Measurements from ENCODE around the gene MYRIP.

The MYRIP gene

DNA sequence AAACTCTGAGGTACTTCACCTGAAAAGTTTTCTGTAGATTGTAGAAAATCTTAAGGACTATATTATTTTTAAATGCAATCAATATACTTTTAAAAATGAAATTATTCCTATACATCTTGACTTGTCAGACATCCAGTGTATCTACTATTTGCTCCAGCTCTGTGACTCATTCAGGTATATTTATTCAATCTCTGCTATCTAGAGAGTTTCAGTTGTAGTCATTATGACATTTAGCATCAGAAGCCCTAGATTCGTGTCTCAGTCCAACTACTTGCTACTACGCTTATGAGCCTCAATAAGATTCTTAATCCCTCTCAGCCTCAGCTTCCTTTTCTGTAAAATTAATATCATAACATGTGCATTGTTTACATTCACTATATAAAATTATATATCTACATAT is 477.8 kb downstream of the MYRIP start:
- H3K18ac ChIP-seq (ENCODE audit: low read length), result no peak overlapping the region
- no peak overlapping the region for H2AK5ac ChIP-seq (ENCODE audit: low read length)
- WGBS (ENCODE audit: extremely low coverage, insufficient coverage, low lambda C conversion rate), result no CpG with 5 or more reads among the region's 2 CpGs
- DNase-seq, result no peak
- H3K4me2 ChIP-seq (ENCODE audit: low read length), result no peak overlapping the region
- no peak overlapping the region for H2BK120ac ChIP-seq (ENCODE audit: low read depth, low read length)
- H3K4ac ChIP-seq (ENCODE audit: low read depth, low read length), result no peak overlapping the region
- no peak overlapping the region for H3K56ac ChIP-seq (ENCODE audit: low read length)
- no peak overlapping the region for H3K27ac ChIP-seq (ENCODE audit: low read depth, low read length)
- H3K27me3 ChIP-seq (ENCODE audit: insufficient read depth, low read length, poor library complexity), result no peaks in the 10 kb centered on the region
- no peak overlapping the region for H3K4me3 ChIP-seq (ENCODE audit: low read length)
- no peak overlapping the region for H3K23ac ChIP-seq (ENCODE audit: low read length)
- no peak overlapping the region for H2BK15ac ChIP-seq (replicated peaks; ENCODE audit: low read depth)
- H3K79me1 ChIP-seq (ENCODE audit: low read length), result no peaks in the 10 kb centered on the region
- H4K5ac ChIP-seq (ENCODE audit: low read length), result no peak overlapping the region
- no peak overlapping the region for H2BK5ac ChIP-seq (ENCODE audit: low read length)
- no peaks in the 10 kb centered on the region for H3K79me2 ChIP-seq (ENCODE audit: control insufficient read depth, insufficient read depth, low read length)
- no peak overlapping the region for H3K9ac ChIP-seq (ENCODE audit: low read length)
- no peaks in the 10 kb centered on the region for H3K36me3 ChIP-seq (ENCODE audit: control insufficient read depth, insufficient read depth, low read length)
- H3K4me1 ChIP-seq (ENCODE audit: control insufficient read depth, low read depth, low read length), result peaks cover 5% of the 10 kb centered on the region
- H4K8ac ChIP-seq (ENCODE audit: low read depth, low read length), result no peak overlapping the region

DNA sequence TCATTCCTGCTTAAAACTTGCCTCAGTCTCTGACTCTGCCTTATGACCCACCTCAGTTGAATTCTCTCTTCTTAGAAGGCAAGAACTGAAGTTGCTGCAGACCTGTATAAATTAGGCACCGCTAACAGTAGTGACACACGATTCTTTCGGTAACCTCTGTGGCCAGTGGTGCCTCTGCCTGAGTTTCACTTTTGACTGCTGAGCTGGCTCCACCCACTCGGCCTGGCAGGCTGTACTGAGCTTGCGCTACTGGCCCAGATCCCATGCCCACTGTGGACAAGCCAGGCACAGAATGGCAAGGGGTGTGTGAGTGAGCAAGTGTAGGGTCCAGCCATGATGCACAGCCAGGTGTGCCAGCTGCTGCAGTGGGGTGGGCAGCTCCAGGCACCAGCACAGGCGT is 481.0 kb downstream of the MYRIP start:
- no peak overlapping the region for H3K23ac ChIP-seq (ENCODE audit: low read length)
- H3K36me3 ChIP-seq (ENCODE audit: control insufficient read depth, insufficient read depth, low read length), result no peaks in the 10 kb centered on the region
- H3K79me2 ChIP-seq (ENCODE audit: control insufficient read depth, insufficient read depth, low read length), result no peaks in the 10 kb centered on the region
- H3K4ac ChIP-seq (ENCODE audit: low read depth, low read length), result no peak overlapping the region
- no peaks in the 10 kb centered on the region for H3K27me3 ChIP-seq (ENCODE audit: insufficient read depth, low read length, poor library complexity)
- H3K4me3 ChIP-seq (ENCODE audit: low read length), result no peak overlapping the region
- H2BK15ac ChIP-seq (replicated peaks; ENCODE audit: low read depth), result no peak overlapping the region
- H3K4me2 ChIP-seq (ENCODE audit: low read length), result no peak overlapping the region
- H2AK5ac ChIP-seq (ENCODE audit: low read length), result peak overlapping the region; percentile 37
- H3K4me1 ChIP-seq (ENCODE audit: control insufficient read depth, low read depth, low read length), result peaks cover 9% of the 10 kb centered on the region
- no peak overlapping the region for H4K8ac ChIP-seq (ENCODE audit: low read depth, low read length)
- peak overlapping the region; percentile 77 for H3K56ac ChIP-seq (ENCODE audit: low read length)
- peak overlapping the region; percentile 89 for H2BK5ac ChIP-seq (ENCODE audit: low read length)
- H3K27ac ChIP-seq (ENCODE audit: low read depth, low read length), result no peak overlapping the region
- H3K18ac ChIP-seq (ENCODE audit: low read length), result no peak overlapping the region
- WGBS (ENCODE audit: extremely low coverage, insufficient coverage, low lambda C conversion rate), result no CpG with 5 or more reads among the region's 6 CpGs
- no peak for DNase-seq
- no peaks in the 10 kb centered on the region for H3K79me1 ChIP-seq (ENCODE audit: low read length)
- H2BK120ac ChIP-seq (ENCODE audit: low read depth, low read length), result no peak overlapping the region
- no peak overlapping the region for H3K9ac ChIP-seq (ENCODE audit: low read length)
- no peak overlapping the region for H4K5ac ChIP-seq (ENCODE audit: low read length)

DNA sequence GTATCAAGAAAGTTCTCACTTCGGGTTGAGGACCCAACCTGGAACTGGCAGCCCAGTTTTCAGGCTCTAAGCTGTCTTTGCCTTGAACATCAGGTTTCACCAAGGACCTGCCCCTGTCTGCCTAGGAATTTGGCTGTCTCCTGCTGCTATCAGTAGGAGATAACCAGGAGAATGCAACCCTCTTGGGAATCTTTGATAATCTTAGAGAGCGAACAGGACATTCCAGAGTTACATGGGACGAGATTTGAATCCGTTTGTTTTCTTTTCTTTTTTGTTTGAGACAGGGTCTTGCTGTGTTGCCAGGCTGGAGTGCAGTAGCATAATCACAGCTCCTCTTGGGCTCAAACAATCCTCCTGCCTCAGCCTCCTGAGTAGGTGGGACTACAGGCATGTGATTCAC is 482.1 kb downstream of the MYRIP start:
- peak; percentile 97 for DNase-seq
- Histone ChIP-seq H3K56ac (ENCODE audit: low read length) (peak overlapping the region; percentile 76), H4K5ac (ENCODE audit: low read length) (no peak overlapping the region), H2AK5ac (ENCODE audit: low read length) (no peak overlapping the region), H2BK5ac (ENCODE audit: low read length) (peak overlapping the region; percentile 98), H3K4me3 (ENCODE audit: low read length) (no peak overlapping the region), H3K79me2 (ENCODE audit: control insufficient read depth, insufficient read depth, low read length) (no peaks in the 10 kb centered on the region), H3K4me2 (ENCODE audit: low read length) (no peak overlapping the region), H3K27ac (ENCODE audit: low read depth, low read length) (peak overlapping the region; percentile 31), H3K23ac (ENCODE audit: low read length) (no peak overlapping the region), H3K79me1 (ENCODE audit: low read length) (no peaks in the 10 kb centered on the region), H4K8ac (ENCODE audit: low read depth, low read length) (no peak overlapping the region), H2BK15ac (replicated peaks; ENCODE audit: low read depth) (no peak overlapping the region), H3K27me3 (ENCODE audit: insufficient read depth, low read length, poor library complexity) (no peaks in the 10 kb centered on the region), H3K36me3 (ENCODE audit: control insufficient read depth, insufficient read depth, low read length) (no peaks in the 10 kb centered on the region), H2BK120ac (ENCODE audit: low read depth, low read length) (no peak overlapping the region), H3K9ac (ENCODE audit: low read length) (no peak overlapping the region), H3K4ac (ENCODE audit: low read depth, low read length) (no peak overlapping the region), H3K4me1 (ENCODE audit: control insufficient read depth, low read depth, low read length) (peaks cover 9% of the 10 kb centered on the region), H3K18ac (ENCODE audit: low read length) (peak overlapping the region; percentile 5)
- WGBS (ENCODE audit: extremely low coverage, insufficient coverage, low lambda C conversion rate), result no CpG with 5 or more reads among the region's 4 CpGs

DNA sequence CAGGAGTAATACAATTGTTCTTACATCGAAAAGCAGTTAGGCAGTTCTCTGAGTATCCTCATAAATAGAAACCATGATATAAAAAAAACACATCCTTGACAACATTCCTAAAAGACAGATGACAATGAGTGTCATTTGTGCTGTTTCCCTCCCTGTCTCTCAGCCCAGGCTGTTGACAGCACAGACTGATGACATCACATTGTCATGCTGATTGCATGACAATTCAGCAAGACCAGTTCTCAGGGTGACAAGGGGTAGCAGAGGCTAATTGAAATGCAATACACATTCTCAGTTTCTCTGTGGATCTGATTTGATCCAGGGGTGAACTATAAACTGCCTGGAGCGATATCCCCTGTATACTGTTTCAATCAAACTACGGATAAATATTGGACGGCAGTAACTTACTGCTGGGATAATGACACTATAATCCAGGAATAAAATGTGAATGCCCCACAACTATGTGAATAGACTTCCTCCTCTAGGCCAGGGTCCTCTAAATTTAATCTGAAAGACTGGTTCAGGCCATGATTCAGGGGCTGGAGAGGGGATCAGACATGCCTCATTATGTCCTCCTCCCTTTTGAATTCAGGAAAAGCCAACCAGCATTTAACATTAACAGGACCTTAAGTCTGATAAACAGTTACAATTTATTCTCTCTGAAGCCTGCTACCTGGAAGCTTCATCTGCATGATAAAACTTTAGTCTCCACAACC is 483.4 kb downstream of the MYRIP start:
- no CpG with 5 or more reads among the region's 4 CpGs for WGBS (ENCODE audit: extremely low coverage, insufficient coverage, low lambda C conversion rate)
- Histone ChIP-seq H2AK5ac (ENCODE audit: low read length) (no peak overlapping the region), H2BK120ac (ENCODE audit: low read depth, low read length) (no peak overlapping the region), H4K5ac (ENCODE audit: low read length) (no peak overlapping the region), H3K56ac (ENCODE audit: low read length) (peak overlapping the region; percentile 39), H3K36me3 (ENCODE audit: control insufficient read depth, insufficient read depth, low read length) (no peaks in the 10 kb centered on the region), H3K27me3 (ENCODE audit: insufficient read depth, low read length, poor library complexity) (no peaks in the 10 kb centered on the region), H3K4ac (ENCODE audit: low read depth, low read length) (peak overlapping the region; percentile 42), H3K18ac (ENCODE audit: low read length) (no peak overlapping the region), H3K9ac (ENCODE audit: low read length) (no peak overlapping the region), H4K8ac (ENCODE audit: low read depth, low read length) (no peak overlapping the region), H3K23ac (ENCODE audit: low read length) (no peak overlapping the region), H3K4me1 (ENCODE audit: control insufficient read depth, low read depth, low read length) (peaks cover 9% of the 10 kb centered on the region), H3K79me2 (ENCODE audit: control insufficient read depth, insufficient read depth, low read length) (no peaks in the 10 kb centered on the region), H3K27ac (ENCODE audit: low read depth, low read length) (peak overlapping the region; percentile 26), H2BK5ac (ENCODE audit: low read length) (peak overlapping the region; percentile 86), H3K79me1 (ENCODE audit: low read length) (no peaks in the 10 kb centered on the region), H3K4me2 (ENCODE audit: low read length) (no peak overlapping the region), H2BK15ac (replicated peaks; ENCODE audit: low read depth) (no peak overlapping the region), H3K4me3 (ENCODE audit: low read length) (no peak overlapping the region)
- peak; percentile 95 for DNase-seq

DNA sequence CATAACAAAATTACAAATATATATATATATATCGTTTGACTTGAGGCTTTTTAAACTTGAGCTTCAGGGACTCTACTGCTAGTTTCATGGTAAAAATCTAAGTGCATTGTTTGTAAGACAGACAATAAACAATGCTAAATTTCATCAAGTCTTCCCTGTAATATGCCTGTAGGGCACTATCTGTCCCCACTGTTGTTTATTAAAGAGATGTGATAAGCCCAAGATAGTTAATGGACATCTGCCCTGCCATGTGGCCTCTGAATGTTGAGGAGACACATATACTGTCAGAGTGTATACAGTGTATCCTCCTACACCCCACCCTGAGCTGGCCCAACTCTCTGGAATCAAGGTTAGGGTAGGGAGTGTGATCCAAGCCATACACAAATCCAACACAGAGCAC is 485.0 kb downstream of the MYRIP start:
- Histone ChIP-seq H2AK5ac (ENCODE audit: low read length) (peak overlapping the region; percentile 33), H3K18ac (ENCODE audit: low read length) (no peak overlapping the region), H3K4me2 (ENCODE audit: low read length) (no peak overlapping the region), H2BK120ac (ENCODE audit: low read depth, low read length) (peak overlapping the region; percentile 15), H3K79me2 (ENCODE audit: control insufficient read depth, insufficient read depth, low read length) (no peaks in the 10 kb centered on the region), H3K23ac (ENCODE audit: low read length) (no peak overlapping the region), H4K5ac (ENCODE audit: low read length) (no peak overlapping the region), H3K36me3 (ENCODE audit: control insufficient read depth, insufficient read depth, low read length) (no peaks in the 10 kb centered on the region), H4K8ac (ENCODE audit: low read depth, low read length) (no peak overlapping the region), H2BK5ac (ENCODE audit: low read length) (peak overlapping the region; percentile 52), H3K27ac (ENCODE audit: low read depth, low read length) (no peak overlapping the region), H2BK15ac (replicated peaks; ENCODE audit: low read depth) (no peak overlapping the region), H3K27me3 (ENCODE audit: insufficient read depth, low read length, poor library complexity) (no peaks in the 10 kb centered on the region), H3K79me1 (ENCODE audit: low read length) (no peaks in the 10 kb centered on the region), H3K4me1 (ENCODE audit: control insufficient read depth, low read depth, low read length) (peaks cover 9% of the 10 kb centered on the region), H3K9ac (ENCODE audit: low read length) (no peak overlapping the region), H3K4me3 (ENCODE audit: low read length) (no peak overlapping the region), H3K56ac (ENCODE audit: low read length) (no peak overlapping the region), H3K4ac (ENCODE audit: low read depth, low read length) (no peak overlapping the region)
- DNase-seq, result no peak
- WGBS (ENCODE audit: extremely low coverage, insufficient coverage, low lambda C conversion rate), result no CpG with 5 or more reads among the region's 1 CpG

DNA sequence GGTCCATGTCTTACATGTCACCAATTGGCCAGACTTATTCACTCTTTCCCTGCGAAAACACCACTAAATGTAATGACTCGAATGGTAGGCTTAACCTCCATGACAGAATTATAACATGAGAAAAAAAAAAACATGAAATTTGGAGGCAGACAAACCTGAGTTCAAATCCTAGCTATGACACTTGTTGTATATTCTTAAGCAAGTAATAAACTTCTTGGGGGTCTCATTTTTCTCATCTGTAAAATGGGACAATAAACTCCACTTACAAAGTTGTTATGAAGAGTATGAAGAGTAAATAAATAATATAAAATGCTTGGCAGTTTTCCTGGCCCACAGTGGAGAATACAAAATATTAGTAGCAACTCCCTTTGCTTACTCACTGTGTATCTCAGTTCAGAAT is 488.7 kb downstream of the MYRIP start:
- no CpG with 5 or more reads among the region's 2 CpGs for WGBS (ENCODE audit: extremely low coverage, insufficient coverage, low lambda C conversion rate)

More for the DNA sequence above, 488.7 kb downstream of the MYRIP start:
- H3K4me3 ChIP-seq (ENCODE audit: low read length), result no peak overlapping the region
- no peaks in the 10 kb centered on the region for H3K36me3 ChIP-seq (ENCODE audit: control insufficient read depth, insufficient read depth, low read length)
- no peak overlapping the region for H3K4ac ChIP-seq (ENCODE audit: low read depth, low read length)
- H2AK5ac ChIP-seq (ENCODE audit: low read length), result no peak overlapping the region
- H3K27me3 ChIP-seq (ENCODE audit: insufficient read depth, low read length, poor library complexity), result no peaks in the 10 kb centered on the region
- H4K8ac ChIP-seq (ENCODE audit: low read depth, low read length), result no peak overlapping the region
- H3K56ac ChIP-seq (ENCODE audit: low read length), result no peak overlapping the region
- no peak overlapping the region for H3K27ac ChIP-seq (ENCODE audit: low read depth, low read length)
- no peaks in the 10 kb centered on the region for H3K79me1 ChIP-seq (ENCODE audit: low read length)
- no peak overlapping the region for H3K18ac ChIP-seq (ENCODE audit: low read length)
- H2BK120ac ChIP-seq (ENCODE audit: low read depth, low read length), result no peak overlapping the region
- no peak overlapping the region for H3K4me2 ChIP-seq (ENCODE audit: low read length)
- H3K23ac ChIP-seq (ENCODE audit: low read length), result no peak overlapping the region
- DNase-seq, result no peak
- H3K9ac ChIP-seq (ENCODE audit: low read length), result no peak overlapping the region
- no peak overlapping the region for H2BK15ac ChIP-seq (replicated peaks; ENCODE audit: low read depth)
- no peak overlapping the region for H4K5ac ChIP-seq (ENCODE audit: low read length)
- no peaks in the 10 kb centered on the region for H3K79me2 ChIP-seq (ENCODE audit: control insufficient read depth, insufficient read depth, low read length)
- no peaks in the 10 kb centered on the region for H3K4me1 ChIP-seq (ENCODE audit: control insufficient read depth, low read depth, low read length)
- H2BK5ac ChIP-seq (ENCODE audit: low read length), result no peak overlapping the region
